NCI-H187 treated with DMSO at 0.1 percent for 48 hours (cell line): Measurements from ENCODE around the gene VANGL1.
"Not testable (repeated sequence)": the region's sequence is repeated elsewhere in the genome, so short reads cannot be mapped to it uniquely, and the experiment has no call there.

Experiments
- DNase-seq: peaks from one replicate; lab custom pipeline; 2025; lab: John Stamatoyannopoulos, UW

The VANGL1 gene

GRCh38 chr1:115641762-115642167 lies at the start of gene VANGL1:
VANGL1 (plus strand) TSS chr1:115641970; CDS start chr1:115651414, 9,444 bp downstream.
- no peak for DNase-seq

- no peak for DNase-seq
Observed at GRCh38 chr1:115592264-115592663, 49.5 kb upstream of the VANGL1 start.

- no peak for DNase-seq
Observed at GRCh38 chr1:115593365-115594259, 48.2 kb upstream of the VANGL1 start.

GRCh38 chr1:115594600-115594999 lies 47.2 kb upstream of the VANGL1 start:
- DNase-seq = no peak

GRCh38 chr1:115595279-115596079 lies 46.3 kb upstream of the VANGL1 start:
- DNase-seq = peak; percentile 68

GRCh38 chr1:115596080-115596780 lies 45.5 kb upstream of the VANGL1 start:
- DNase-seq = no peak

GRCh38 chr1:115604508-115604907 lies 37.3 kb upstream of the VANGL1 start:
- no peak for DNase-seq

- DNase-seq = no peak
Observed at GRCh38 chr1:115606305-115606704, 35.5 kb upstream of the VANGL1 start.

GRCh38 chr1:115609021-115609420 lies 32.7 kb upstream of the VANGL1 start:
- DNase-seq = no peak

- no peak for DNase-seq
Observed at GRCh38 chr1:115613767-115614166, 28.0 kb upstream of the VANGL1 start.

GRCh38 chr1:115620453-115620852 lies 21.3 kb upstream of the VANGL1 start:
- no peak for DNase-seq

- DNase-seq = no peak
Observed at GRCh38 chr1:115620950-115621349, 20.8 kb upstream of the VANGL1 start.

- no peak for DNase-seq
Observed at GRCh38 chr1:115624859-115625258, 16.9 kb upstream of the VANGL1 start.

GRCh38 chr1:115630342-115630741 lies 11.4 kb upstream of the VANGL1 start:
- DNase-seq = no peak

GRCh38 chr1:115632251-115633026 lies 9.3 kb upstream of the VANGL1 start:
- DNase-seq = no peak

GRCh38 chr1:115633606-115634005 lies 8.2 kb upstream of the VANGL1 start:
- not testable (repeated sequence) for DNase-seq

GRCh38 chr1:115637247-115637646 lies 4.5 kb upstream of the VANGL1 start:
- not testable (repeated sequence) for DNase-seq

- no peak for DNase-seq
Observed at GRCh38 chr1:115640384-115640783, 1.4 kb upstream of the VANGL1 start.

- DNase-seq = peak; percentile 9
Observed at GRCh38 chr1:115642168-115643072, 650 bp downstream of the VANGL1 start.

- DNase-seq = no peak
Observed at GRCh38 chr1:115643225-115643624, 1.5 kb downstream of the VANGL1 start.
